Measurements from ENCODE around the gene KCNK6.
"Not testable (repeated sequence)": the region's sequence is repeated elsewhere in the genome, so short reads cannot be mapped to it uniquely, and the experiment has no call there.

The KCNK6 gene

DNA sequence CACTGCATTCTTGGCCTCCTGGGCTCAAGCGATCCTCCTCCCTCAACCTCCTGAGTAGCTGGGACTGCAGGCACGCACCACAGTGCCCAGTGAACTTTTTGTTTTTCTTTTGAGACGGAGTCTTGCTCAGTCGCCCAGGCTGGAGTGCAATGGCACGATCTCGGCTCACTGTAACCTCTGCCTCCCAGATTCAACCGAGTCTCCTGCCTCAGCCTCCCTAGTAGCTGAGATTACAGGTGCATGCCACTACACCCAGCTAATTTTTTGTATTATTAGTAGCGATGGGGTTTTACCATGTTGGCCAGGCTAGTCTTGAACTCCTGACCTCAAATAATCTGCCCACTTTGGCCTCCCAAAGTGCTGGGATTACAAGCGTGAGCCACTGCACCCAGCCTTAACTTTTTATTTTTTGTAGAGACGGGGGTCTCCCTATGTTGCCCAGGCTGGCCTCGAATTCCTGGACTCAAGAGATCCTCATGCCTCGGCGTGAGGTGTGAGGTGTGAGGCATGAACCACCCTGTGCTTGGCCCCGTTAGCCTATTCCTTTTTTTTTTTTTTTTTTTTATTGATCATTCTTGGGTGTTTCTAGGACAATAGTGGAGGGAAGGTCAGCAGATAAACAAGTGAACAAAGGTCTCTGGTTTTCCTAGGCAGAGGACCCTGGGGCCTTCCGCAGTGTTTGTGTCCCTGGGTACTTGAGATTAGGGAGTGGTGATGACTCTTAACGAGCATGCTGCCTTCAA is 43.5 kb downstream of the KCNK6 start:
- not testable (repeated sequence) for DNase-seq

DNA sequence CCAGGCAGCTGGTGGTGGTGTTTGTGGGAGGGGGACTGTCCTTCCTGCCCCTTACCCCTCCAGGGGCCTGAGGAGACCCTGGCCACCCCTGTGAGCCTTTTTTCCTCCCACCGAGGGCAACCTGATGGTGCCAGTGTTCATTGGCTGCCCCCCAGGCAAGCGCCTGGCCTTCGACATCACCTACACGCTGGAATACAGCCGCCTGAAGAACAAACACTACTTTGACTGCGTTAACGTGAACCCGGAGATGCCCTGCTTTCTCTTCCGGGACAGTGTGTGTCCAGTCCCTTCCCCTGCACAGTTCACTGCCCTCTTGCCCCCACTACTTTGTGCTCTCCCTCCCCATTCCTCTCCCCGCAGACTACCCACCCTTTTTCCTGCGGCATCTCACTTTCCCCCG is 47.4 kb downstream of the KCNK6 start:
- DNase-seq = no peak

DNA sequence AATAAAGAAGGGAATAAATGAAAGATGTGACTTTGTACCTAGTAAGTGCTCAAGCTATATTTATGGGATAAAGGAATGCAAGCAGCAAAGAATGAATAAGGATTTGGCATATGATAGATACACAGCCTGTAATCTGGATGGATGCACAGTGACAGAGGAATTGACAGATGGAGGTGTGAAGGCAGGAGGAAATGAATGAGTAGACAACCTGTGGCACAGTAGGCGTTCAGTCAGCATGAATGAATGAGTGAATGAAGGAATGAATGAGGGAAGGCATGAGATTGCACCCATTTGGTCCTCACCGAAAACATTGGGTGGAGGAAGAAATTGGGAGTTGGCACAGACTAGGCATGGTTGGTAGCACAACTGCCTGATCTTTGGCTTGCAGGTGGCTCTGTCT is 49.9 kb downstream of the KCNK6 start:
- no peak for DNase-seq

DNA sequence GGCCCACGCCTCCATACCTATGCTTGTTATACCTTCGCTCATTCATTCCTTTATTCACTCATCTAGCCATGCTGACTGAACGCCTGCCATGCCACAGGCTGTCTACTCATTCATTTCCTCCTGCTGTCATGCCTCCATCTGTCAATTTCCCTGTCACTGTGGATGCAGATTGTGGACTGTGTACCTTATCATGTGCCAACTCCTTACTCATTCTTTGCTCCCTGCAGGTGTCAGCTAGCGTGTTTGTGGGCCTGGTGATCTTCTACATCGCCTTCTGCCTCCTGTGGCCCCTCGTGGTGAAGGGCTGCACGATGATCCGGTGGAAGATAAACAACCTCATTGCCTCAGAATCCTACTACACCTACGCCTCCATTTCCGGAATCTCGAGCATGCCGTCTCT is 50.7 kb downstream of the KCNK6 start:
- DNase-seq = no peak

DNA sequence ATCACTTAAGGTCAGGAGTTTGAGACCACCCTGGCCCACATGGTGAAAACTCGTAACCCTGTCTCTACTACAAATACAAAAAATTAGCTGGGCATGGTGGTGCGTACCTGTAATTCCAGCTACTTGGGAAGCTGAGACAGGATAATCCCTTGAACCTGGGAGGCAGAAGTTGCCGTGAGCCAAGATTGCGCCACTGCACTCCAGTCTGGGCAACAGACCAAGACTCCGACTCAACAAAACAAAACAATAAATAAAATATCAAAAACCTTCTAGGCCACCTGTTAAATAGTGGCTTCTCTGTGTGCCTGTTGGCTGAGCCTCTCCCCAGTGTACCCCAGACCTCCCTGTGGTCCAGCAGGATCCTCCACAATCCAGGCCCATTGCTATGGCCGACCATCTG is 51.4 kb downstream of the KCNK6 start:
- DNase-seq = no peak

DNA sequence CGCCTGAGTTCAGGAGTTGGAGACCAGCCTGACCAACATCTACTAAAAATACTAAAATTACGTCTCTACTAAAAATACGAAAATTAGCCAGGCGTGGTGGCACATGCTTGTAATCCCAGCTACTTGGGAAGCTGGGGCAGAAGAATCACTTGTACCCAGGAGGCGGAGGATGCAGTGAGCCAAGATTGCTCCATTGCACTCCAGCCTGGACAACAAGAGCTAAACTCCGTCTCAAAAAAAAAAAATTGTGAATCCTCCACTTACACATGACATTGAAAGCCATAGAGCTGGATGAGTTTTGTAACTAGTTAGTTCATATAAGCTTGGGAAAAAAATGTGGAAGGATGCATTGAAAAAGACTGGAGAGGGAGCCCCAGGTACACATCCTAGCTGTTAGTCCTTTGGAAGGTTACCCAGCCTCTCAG is 54.3 kb downstream of the KCNK6 start:
- DNase-seq = no peak

DNA sequence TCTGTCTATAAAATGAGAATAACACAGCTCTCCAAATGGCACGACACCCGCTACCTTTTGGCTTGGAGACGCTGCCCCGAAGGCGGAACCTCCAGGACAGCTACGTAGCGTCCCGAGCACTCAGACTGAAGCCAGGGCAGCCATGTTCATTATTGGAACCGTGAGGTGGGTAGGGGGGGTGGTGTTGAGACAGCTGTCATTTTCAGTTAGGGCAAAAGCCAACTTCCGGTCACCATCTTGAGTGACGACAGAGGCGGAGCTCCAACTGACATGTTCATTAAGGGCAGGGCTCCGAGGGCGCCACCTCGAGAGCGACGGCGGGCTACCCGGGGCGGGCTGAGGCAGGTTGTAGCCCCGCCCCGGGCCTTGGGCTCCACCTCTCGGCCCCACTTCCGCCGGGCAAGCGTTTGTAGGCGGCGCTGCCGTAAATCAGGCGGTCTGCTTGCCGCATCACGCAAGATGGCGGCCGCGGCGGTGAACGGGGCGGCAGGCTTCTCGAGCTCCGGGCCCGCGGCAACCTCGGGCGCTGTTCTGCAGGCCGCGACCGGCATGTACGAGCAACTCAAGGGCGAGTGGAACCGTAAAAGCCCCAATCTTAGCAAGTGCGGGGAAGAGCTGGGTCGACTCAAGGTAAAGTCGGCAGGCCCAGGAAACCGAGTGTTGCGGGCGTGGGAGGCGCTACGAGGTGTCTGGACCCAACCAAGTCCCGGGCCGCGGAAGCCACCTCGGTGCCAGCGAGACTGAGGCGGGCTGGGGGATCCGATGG is 54.9 kb downstream of the KCNK6 start, which contains the start of gene PSMD8:
PSMD8 (plus strand) TSS at position 240 of the 766 bp plus-strand sequence; CDS start at position 271, 31 bp downstream.
- DNase-seq = peak; percentile 100

DNA sequence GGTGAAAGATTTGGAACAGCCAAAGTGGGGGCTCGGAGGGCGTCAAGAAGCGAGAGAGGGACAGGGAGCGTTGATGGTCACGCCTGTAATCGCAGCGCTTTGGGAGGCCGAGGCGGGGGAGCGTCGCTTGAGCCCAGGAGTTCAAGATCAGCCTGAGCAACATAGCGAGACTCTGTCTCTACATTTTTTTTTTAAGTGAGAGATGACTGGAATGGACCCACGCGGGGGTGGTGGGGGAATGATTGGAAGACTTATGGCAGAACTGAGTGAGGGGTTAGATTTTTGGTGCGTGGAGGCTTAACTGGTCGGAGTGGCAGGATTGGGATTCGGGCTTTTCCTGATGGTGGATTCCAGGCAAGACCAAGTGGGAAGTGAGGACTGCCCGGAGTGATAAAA is 55.5 kb downstream of the KCNK6 start:
- DNase-seq = peak; percentile 56

DNA sequence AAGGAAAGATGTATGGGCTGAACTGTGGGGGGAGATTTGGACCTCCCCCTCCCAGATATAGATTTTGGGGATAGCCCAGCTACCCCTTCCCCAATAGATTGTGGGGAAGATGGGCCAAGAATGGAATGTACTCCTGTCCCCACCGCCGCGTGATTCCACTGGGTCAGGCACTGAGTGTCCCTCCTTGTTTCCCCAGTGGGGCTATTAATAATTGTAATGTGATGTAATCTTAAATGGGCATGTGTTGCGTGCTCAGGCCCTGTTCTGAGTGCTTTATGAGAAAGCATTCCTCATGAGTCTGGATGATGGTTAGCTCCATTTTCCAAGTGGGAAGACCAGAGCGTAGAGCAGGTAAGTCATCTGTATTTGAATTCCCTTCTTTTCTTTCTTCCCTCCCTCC is 56.1 kb downstream of the KCNK6 start:
- DNase-seq = no peak

DNA sequence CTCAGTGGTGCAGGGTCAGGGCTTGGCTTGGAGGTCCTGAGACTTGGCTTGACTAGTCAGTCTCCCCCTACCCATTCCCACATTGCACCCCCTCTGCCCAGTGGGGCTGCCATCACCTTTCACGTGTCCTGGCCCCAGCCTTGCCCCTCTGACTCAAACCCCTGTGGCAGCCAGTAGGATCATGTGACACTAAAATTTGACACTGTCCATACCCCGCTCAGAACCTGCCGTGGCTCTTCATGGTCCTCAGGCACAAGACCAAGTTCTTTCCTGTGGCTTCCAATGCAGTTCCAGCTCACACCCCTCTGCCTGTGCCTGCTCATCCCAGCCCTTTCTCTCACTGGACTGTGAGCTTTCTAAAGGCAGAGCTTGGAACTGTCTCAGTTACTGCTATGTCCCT is 56.9 kb downstream of the KCNK6 start:
- DNase-seq = no peak

DNA sequence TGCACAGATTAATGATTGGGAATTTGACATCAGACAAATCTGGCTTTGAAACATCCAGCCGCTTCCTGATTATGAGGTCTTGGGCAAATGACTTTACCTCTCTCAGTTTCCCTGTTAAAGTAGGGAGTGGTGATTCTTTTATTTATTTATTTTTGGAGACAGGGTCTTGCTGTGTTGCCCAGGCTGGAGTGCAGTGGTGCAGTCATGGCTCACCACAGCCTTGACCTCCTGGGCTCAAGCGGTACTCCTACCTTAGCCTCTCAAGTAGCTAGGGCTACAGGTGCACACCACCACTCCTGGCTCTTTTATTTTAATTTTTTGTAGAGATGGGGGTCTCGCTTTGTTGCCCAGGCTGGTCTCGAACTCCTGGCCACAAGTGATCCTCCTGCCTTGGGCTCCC is 57.4 kb downstream of the KCNK6 start:
- no peak for DNase-seq

DNA sequence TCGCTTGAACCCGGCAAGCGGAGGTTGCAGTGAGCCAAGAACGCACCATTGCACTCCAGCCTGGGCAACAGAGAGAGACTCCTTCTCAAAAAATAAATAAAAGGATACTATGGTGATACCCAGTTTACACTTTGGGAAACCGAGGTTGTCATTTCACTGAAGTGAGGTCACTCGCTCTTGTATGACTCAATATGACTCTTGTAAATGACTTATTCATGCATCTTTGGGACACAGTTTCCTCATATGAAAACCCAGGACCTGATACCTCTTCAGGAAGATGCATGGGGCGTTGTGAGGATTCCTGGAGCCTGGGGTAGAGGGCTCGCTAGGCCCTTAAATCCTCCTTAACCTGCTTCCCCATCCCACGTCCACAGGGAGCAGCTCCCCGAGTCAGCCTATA is 59.2 kb downstream of the KCNK6 start:
- no peak for DNase-seq

DNA sequence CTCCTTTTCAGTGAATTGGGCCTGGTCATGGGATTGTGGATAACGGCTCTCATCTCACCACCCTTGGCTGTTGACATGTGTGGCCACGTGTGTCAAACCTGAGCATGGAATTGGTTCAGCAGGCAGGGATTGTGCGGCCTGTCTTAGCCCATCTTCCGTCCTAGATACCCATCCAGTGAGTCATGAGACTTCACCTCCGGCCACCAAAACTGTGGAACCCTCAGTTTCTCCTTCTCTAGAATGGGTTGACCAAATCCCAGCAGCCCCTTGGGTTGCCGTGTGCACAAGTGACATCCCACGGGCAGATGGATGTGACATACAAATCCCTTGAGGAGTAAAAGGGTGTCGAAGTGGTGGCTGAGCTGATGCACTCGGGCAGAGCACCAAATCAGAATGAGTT is 61.5 kb downstream of the KCNK6 start:
- DNase-seq = no peak
